H1 (cell line): Measurements from ENCODE around the gene CNR2. TPM values are rescaled to one million over a fixed set of nuclear protein-coding genes. Genes with fewer than 3 reads are reported as not detected.

ENCODE experiments used
- CTCF ChIA-PET: fragments of 300-600 bp; sonication (Branson Sonifier 250); formaldehyde crosslinking; loops from one replicate; lab custom pipeline; 2021; ENCODE audit not compliant: partially characterized antibody; lab: Charles Lee
- POLR2A ChIA-PET: fragments of 300-600 bp; sonication (Branson Sonifier 250); formaldehyde crosslinking; loops from one replicate; lab custom pipeline; 2021; ENCODE audit warnings: inconsistent platforms; ENCODE audit not compliant: partially characterized antibody; lab: Charles Lee
- DNase-seq, 2 experiments: peaks; one replicate each; pipeline versions ENCODE4 v3.0.0 to v3.0.0-alpha.2; 2010 to 2022; ENCODE audit warnings: low spot score in 2 of 2, low read depth in 1 of 2, mixed read lengths in 1 of 2
- FAIRE-seq: peaks from 2 replicates; lab custom pipeline; 2011; peaks lifted over from hg19 to GRCh38; lab: Jason Lieb, UNC
- H2AFZ ChIP-seq: 2 replicates; pipeline ENCODE4 v1.8.1; 2012; ENCODE audit warnings: low read length, inconsistent platforms
- H2AK5ac ChIP-seq: 2 replicates; pipeline ENCODE4 v1.6.1; 2013; ENCODE audit warnings: low read depth, low read length
- H2BK120ac ChIP-seq: replicated peaks from 2 replicates; pipeline ENCODE3; 2013; ENCODE audit warnings: low read depth, low read length, inconsistent platforms
- H2BK12ac ChIP-seq: 2 replicates; pipeline ENCODE4 v1.6.1; 2013; ENCODE audit warnings: low read depth, low read length
- H2BK15ac ChIP-seq: 2 replicates; pipeline ENCODE4 v1.6.1; 2013; ENCODE audit warnings: low read length
- H2BK20ac ChIP-seq: 2 replicates; pipeline ENCODE4 v1.6.1; 2013; ENCODE audit warnings: low read length
- H2BK5ac ChIP-seq: 2 replicates; pipeline ENCODE4 v1.6.1; 2013; ENCODE audit warnings: low read depth, low read length
- H3K14ac ChIP-seq: 2 replicates; pipeline ENCODE4 v1.6.1; 2013; ENCODE audit warnings: inconsistent platforms; ENCODE audit not compliant: insufficient read length
- H3K18ac ChIP-seq: 2 replicates; pipeline ENCODE4 v1.6.1; 2013; ENCODE audit warnings: low read length; ENCODE audit errors: extremely low read depth
- H3K23ac ChIP-seq: 2 replicates; pipeline ENCODE4 v1.6.1; 2013; ENCODE audit warnings: inconsistent platforms; ENCODE audit not compliant: insufficient read length
- H3K23me2 ChIP-seq: 2 replicates; pipeline ENCODE4 v1.6.1; 2013; ENCODE audit warnings: low read depth, low read length
- H3K27ac ChIP-seq: 2 replicates; pipeline ENCODE4 v1.6.1; 2011; ENCODE audit warnings: low read depth, low read length, inconsistent platforms
- H3K27me3 ChIP-seq, 4 experiments: replicated peaks in 1 of 4; 1 replicate in 1 of 4; 2 replicates in 3 of 4; pipeline versions ENCODE4 v1.6.1 to v1.8.1; 2011 to 2013; ENCODE audit warnings: low read length in 3 of 4, mild to moderate bottlenecking in 3 of 4, inconsistent platforms in 2 of 4, mixed read lengths in 2 of 4, moderate library complexity in 1 of 4; ENCODE audit not compliant: control insufficient read depth in 3 of 4, insufficient read depth in 3 of 4; ENCODE audit errors: extremely low read depth in 1 of 4
- H3K36me3 ChIP-seq, 4 experiments: 2 replicates each; pipeline versions ENCODE4 v1.6.1 to v1.8.1; 2011 to 2013; ENCODE audit warnings: mild to moderate bottlenecking in 4 of 4, low read length in 3 of 4, moderate library complexity in 2 of 4, control low read depth in 1 of 4, inconsistent platforms in 1 of 4; ENCODE audit not compliant: insufficient read depth in 4 of 4, control insufficient read depth in 2 of 4
- H3K4ac ChIP-seq: replicated peaks from 2 replicates; pipeline ENCODE3; 2013; ENCODE audit warnings: low read length, low read depth, mixed read lengths, inconsistent platforms; ENCODE audit not compliant: insufficient read length
- H3K4me1 ChIP-seq, 4 experiments: replicated peaks in 1 of 4; 1 replicate in 1 of 4; 2 replicates in 3 of 4; pipeline versions ENCODE4 v1.6.1 to v1.8.1; 2011 to 2013; ENCODE audit warnings: low read length in 3 of 4, inconsistent platforms in 2 of 4, mixed read lengths in 1 of 4; ENCODE audit not compliant: insufficient read depth in 4 of 4, control insufficient read depth in 3 of 4
- H3K4me2 ChIP-seq, 2 experiments: 2 replicates each; pipeline versions ENCODE4 v1.6.1 to v1.8.1; 2011 to 2013; ENCODE audit warnings: low read depth in 2 of 2, low read length in 2 of 2, control low read depth in 1 of 2, inconsistent platforms in 1 of 2, mild to moderate bottlenecking in 1 of 2; ENCODE audit not compliant: insufficient read depth in 1 of 2
- H3K4me3 ChIP-seq, 4 experiments: fragments of 200-600, 300-600 bp in 1 of 4; sonication (generic), shearing (Covaris generic), sonication (Bioruptor Twin) in 1 of 4; 2 replicates each; pipeline versions ENCODE4 v1.5.1 to v1.8.1; 2011 to 2016; ENCODE audit warnings: low read length in 4 of 4, low read depth in 3 of 4, control low read depth in 2 of 4, inconsistent platforms in 2 of 4, mild to moderate bottlenecking in 2 of 4, mixed read lengths in 1 of 4, moderate library complexity in 1 of 4; ENCODE audit not compliant: insufficient read depth in 2 of 4; ENCODE audit errors: extremely low read depth in 1 of 4
- H3K56ac ChIP-seq: replicated peaks from 2 replicates; pipeline ENCODE3; 2013; ENCODE audit warnings: low read depth, mild to moderate bottlenecking, mixed read lengths, low read length, inconsistent platforms; ENCODE audit not compliant: insufficient read length
- H3K79me1 ChIP-seq: 2 replicates; pipeline ENCODE4 v1.6.1; 2013; ENCODE audit warnings: low read depth, low read length, control low read depth
- H3K79me2 ChIP-seq, 2 experiments: 2 replicates each; pipeline versions ENCODE4 v1.6.1 to v1.8.1; 2012 to 2013; ENCODE audit warnings: low read length in 2 of 2, mild to moderate bottlenecking in 2 of 2, inconsistent platforms in 1 of 2; ENCODE audit not compliant: insufficient read depth in 2 of 2, control insufficient read depth in 1 of 2
- H3K9ac ChIP-seq, 4 experiments: replicated peaks in 1 of 4; 1 replicate in 1 of 4; 2 replicates in 3 of 4; pipeline versions ENCODE4 v1.6.1 to v1.8.1; 2011 to 2013; ENCODE audit warnings: low read depth in 3 of 4, low read length in 3 of 4, control low read depth in 2 of 4, mild to moderate bottlenecking in 2 of 4, moderate library complexity in 2 of 4, inconsistent platforms in 1 of 4; ENCODE audit errors: extremely low read depth in 1 of 4
- H3K9me3 ChIP-seq, 2 experiments: 2 replicates each; pipeline versions ENCODE4 v1.6.1 to v1.8.1; 2012 to 2013; ENCODE audit warnings: mild to moderate bottlenecking in 2 of 2, moderate library complexity in 2 of 2, control low read depth in 1 of 2, inconsistent platforms in 1 of 2, low read depth in 1 of 2, low read length in 1 of 2, mixed read lengths in 1 of 2; ENCODE audit not compliant: insufficient read depth in 2 of 2
- H4K20me1 ChIP-seq, 2 experiments: replicated peaks in 1 of 2; 2 replicates each; pipeline versions ENCODE3 to v1.8.1; 2011 to 2013; ENCODE audit warnings: inconsistent platforms in 2 of 2, low read length in 2 of 2, mild to moderate bottlenecking in 1 of 2; ENCODE audit not compliant: insufficient read depth in 2 of 2, control insufficient read depth in 1 of 2
- H4K5ac ChIP-seq: 2 replicates; pipeline ENCODE4 v1.6.1; 2013; ENCODE audit warnings: low read length, low read depth, mixed read lengths, inconsistent platforms; ENCODE audit not compliant: insufficient read length
- H4K8ac ChIP-seq: 2 replicates; pipeline ENCODE4 v1.8.0; 2013; ENCODE audit warnings: mild to moderate bottlenecking, moderate library complexity, low read length, inconsistent platforms; ENCODE audit not compliant: insufficient read depth; ENCODE audit errors: extremely low read depth
- H4K91ac ChIP-seq: replicated peaks from 2 replicates; pipeline ENCODE3; 2013; ENCODE audit warnings: low read length, mixed read lengths, inconsistent platforms; ENCODE audit not compliant: insufficient read length
- CEBPB ChIP-seq: IDR thresholded peaks from 2 replicates; pipeline ENCODE4 v1.6.1; 2012; ENCODE audit warnings: low read depth, low read length
- GTF2F1 ChIP-seq: IDR thresholded peaks from 2 replicates; pipeline ENCODE4 v1.6.1; 2012; ENCODE audit warnings: low read depth, low read length, improper control_type of control experiment, borderline replicate concordance
- POLR2AphosphoS5 ChIP-seq: IDR thresholded peaks from 2 replicates; pipeline ENCODE4 v1.6.1; 2011; ENCODE audit warnings: low read depth, low read length
- SIN3A ChIP-seq, 2 experiments: IDR thresholded peaks in 1 of 2; conservative IDR thresholded peaks in 1 of 2; 2 replicates each; pipeline ENCODE4 v1.6.1; 2011 to 2012; ENCODE audit warnings: low read length in 2 of 2, improper control_type of control experiment in 1 of 2, low read depth in 1 of 2, mild to moderate bottlenecking in 1 of 2
- TBP ChIP-seq: IDR thresholded peaks from 2 replicates; pipeline ENCODE4 v1.6.1; 2011; ENCODE audit warnings: low read depth, low read length, improper control_type of control experiment
- WGBS, 2 experiments: shearing (Covaris generic) in 1 of 2; methylation state at CpG; one replicate each; pipeline versions ENCODE4 v1.1.6 to v1.1.7; 2013 to 2015; ENCODE audit warnings: low lambda C conversion rate in 2 of 2, mixed read lengths in 2 of 2, inconsistent platforms in 1 of 2, low coverage in 1 of 2, missing lambda C conversion rate in 1 of 2; ENCODE audit not compliant: insufficient replicate concordance in 2 of 2, insufficient coverage in 1 of 2, insufficient read length in 1 of 2; ENCODE audit errors: extremely low coverage in 1 of 2, missing lambda C conversion rate in 1 of 2; 5-methylcytosine and 5-hydroxymethylcytosine counted together
- polyA plus RNA-seq, 7 experiments: library from polyadenylated mRNA; depleted of rRNA in 3 of 7; stranded (reverse) in 5 of 7; unstranded in 2 of 7; fragments of >200 nt in 5 of 7; fragments of 200-250 nt in 2 of 7; gene quantifications; 1 replicate in 5 of 7; 2 replicates in 1 of 7; 4 replicates in 1 of 7; pipeline versions ENCODE4 v1.2.1 to v1.2.3, GENCODE V29; 2011 to 2013; ENCODE audit warnings: missing spikeins in 2 of 7, mixed read lengths in 2 of 7
- total RNA-seq: library from RNA; stranded (reverse); fragmentation: NEBNext Ultra II Directional; extraction: Animal tissue kit (Norgen Biotek cat#: 25700); gene quantifications from 2 replicates; pipeline ENCODE4 v1.2.1, GENCODE V29; 2021

Gene CNR2
- total and polyA plus RNA-seq, 2 of the 8 experiments (the other 6 are each of a cell fraction or from before 2014, with no cell fraction given): not detected

DNA sequence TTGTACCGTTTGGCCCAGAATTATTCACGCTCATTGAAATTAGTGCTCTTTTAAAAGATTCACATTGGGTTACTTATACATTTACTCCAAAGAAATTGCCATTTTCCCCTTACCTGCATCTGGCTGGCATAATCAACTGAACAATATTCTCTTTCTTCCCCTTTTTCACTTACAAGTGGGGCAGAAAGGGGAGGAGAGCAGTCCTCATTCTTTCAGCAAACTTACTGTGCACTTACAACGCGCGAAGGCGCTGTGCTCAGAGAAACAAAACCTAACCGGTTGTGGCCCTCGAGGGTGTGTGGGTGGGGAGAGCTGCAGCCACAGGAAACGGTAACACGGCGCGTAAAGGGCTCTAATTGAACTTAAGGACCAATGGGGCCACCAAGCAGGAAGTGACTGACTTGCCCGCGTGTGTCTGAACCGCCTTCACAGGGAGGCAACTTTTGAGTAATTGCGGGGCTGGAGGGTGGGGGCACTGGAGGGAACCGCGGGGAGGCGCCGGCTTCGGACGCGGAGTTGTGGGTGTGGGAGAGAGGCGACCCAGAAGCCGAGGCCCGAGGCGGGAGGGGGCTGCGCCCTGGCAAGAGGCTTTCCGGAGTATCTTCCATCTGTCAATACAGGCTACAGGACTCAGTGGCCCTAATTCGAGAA lies 45.8 kb upstream of the CNR2 start:
- no peak for FAIRE-seq

More for the DNA sequence above, 45.8 kb upstream of the CNR2 start:
- Histone ChIP-seq H4K91ac (peak overlapping the region; percentile 75), H2AK5ac (no peak overlapping the region), H3K4ac (peak overlapping the region; percentile 73), H3K79me1 (no peaks in the 10 kb centered on the region), H3K23ac (no peak overlapping the region), H3K56ac (peak overlapping the region; percentile 83), H3K79me2 (peaks cover 0 to 15% of the 10 kb centered on the region in 2 experiments; a peak in 2 of 4 replicates), H2BK20ac (no peak overlapping the region), H3K4me3 (peak overlapping the region; percentile 53 to 90 (median 84)), H3K9me3 (no peaks in the 10 kb centered on the region), H4K20me1 (no peaks in the 10 kb centered on the region), H2BK5ac (peak overlapping the region; percentile 83), H4K8ac (peak overlapping the region; percentile 94), H2AFZ (peak overlapping the region; percentile 14; the same call in 1 of the 2 replicates), H2BK12ac (no peak overlapping the region), H3K4me2 (peak overlapping the region; percentile 82 to 87), H3K4me1 (peaks cover 2 to 4% (median 3%) of the 10 kb centered on the region in 4 experiments; a peak in 6 of 7 replicates), H2BK120ac (no peak overlapping the region), H3K27ac (peak overlapping the region; percentile 86), H2BK15ac (0 out of 2 replicates have a peak overlapping the region, but pooled peaks have one; percentile 61), H3K23me2 (peaks cover 7% of the 10 kb centered on the region), H3K36me3 (peaks cover 0 to 22% (median 2%) of the 10 kb centered on the region in 4 experiments; a peak in 3 of 8 replicates), H4K5ac (peak overlapping the region; percentile 88), H3K27me3 (no peaks in the 10 kb centered on the region), H3K18ac (peak overlapping the region; percentile 93), H3K9ac (peak overlapping the region; percentile 67 to 99 (median 86)), H3K14ac (no peak overlapping the region)
- 13% methylated on average over 22 of the region's 30 CpGs; no CpG with 5 or more reads in 1 of the 2 experiments for WGBS, 2 experiments
- ChIA-PET CTCF (interaction anchor here (1.0 to 1.1 kb wide), 2 partner anchors 9 to 153 kb away, joined by 3 to 4 read pairs; no protein-coding TSS in a partner anchor), POLR2A (interaction anchor here (0.5 to 16.6 kb wide), 12 partner anchors 9 to 192 kb away, joined by 3 to 267 read pairs (median 4); partner anchors contain the start of genes FUCA1, GALE and SRSF10)
- TF ChIP-seq TBP (0 out of 2 replicates have a peak, but pooled peaks have one; percentile 10), GTF2F1 (0 out of 2 replicates have a peak, but pooled peaks have one; percentile 19), SIN3A (conservative IDR thresholded peaks at IDR 0.05 in 1 of 2, IDR thresholded peaks at IDR 0.05 in 1 of 2; ENCODE audit: low read depth in 1 of 2, low read length in 2 of 2) (0 out of 4 replicates have a peak, but pooled peaks of 1 of the 2 experiments have one; percentile 59), CEBPB (no peak), POLR2AphosphoS5 (peak; percentile 66; the same call in 1 of the 2 replicates)
- DNase-seq: peak in 1 of 2 experiments; percentile 39
